GM23248 (cell line): ENCODE measurements around the gene TEAD1.

Source experiments
- EZH2 ChIP-seq: fragments of 200-600 bp; sonication (generic); IDR thresholded peaks from 2 replicates; pipeline ENCODE4 v1.6.1; 2018; ENCODE audit warnings: antibody characterized with exemption, mild to moderate bottlenecking; ENCODE audit not compliant: insufficient read depth, poor library complexity, severe bottlenecking
- EZH2phosphoT487 ChIP-seq: fragments of 200-600 bp; sonication (generic); IDR thresholded peaks from 2 replicates; pipeline ENCODE4 v1.6.1; 2018; ENCODE audit warnings: antibody characterized with exemption, moderate library complexity, mild to moderate bottlenecking, low read depth; ENCODE audit not compliant: insufficient read depth

- TF ChIP-seq EZH2 (no peak), EZH2phosphoT487 (no peak)
Observed at GRCh38 chr11:12943311-12943710, 269.1 kb downstream of the TEAD1 start.
